ENCODE results near the gene CENPX. TPM values are rescaled to one million over a fixed set of nuclear protein-coding genes. Genes with fewer than 3 reads are reported as not detected.

Gene CENPX
- total and polyA plus RNA-seq, 2 experiments from 2014 or later: 58.2 to 83.2 TPM

- peak within 1 kb of the TSS; percentile 67 for H3K27ac ChIP-seq
- peaks cover 17% of the 10 kb centered on the region for H3K4me1 ChIP-seq (ENCODE audit: insufficient read depth)
- peak within 1 kb of the TSS; percentile 90 for H3K4me3 ChIP-seq
- H3K4me2 ChIP-seq: peak within 1 kb of the TSS; percentile 99
- H3K79me2 ChIP-seq: peaks cover 28% of the 10 kb centered on the region
- DNase-seq (ENCODE audit: low spot score): peak; percentile 90
- no peaks in the 10 kb centered on the region for H3K9me3 ChIP-seq (ENCODE audit: low read depth)
- WGBS (ENCODE audit: low lambda C conversion rate, missing lambda C conversion rate): 3% methylated on average over 34 of the region's 94 CpGs
- peaks cover 3% of the 10 kb centered on the region for H4K20me1 ChIP-seq (ENCODE audit: insufficient read depth, poor library complexity, severe bottlenecking)
- H3K27me3 ChIP-seq: no peaks in the 10 kb centered on the region
- H3K9me2 ChIP-seq (replicated peaks; ENCODE audit: insufficient read depth): no peaks in the 10 kb centered on the region
- no peaks in the 10 kb centered on the region for H3K36me3 ChIP-seq (replicated peaks; ENCODE audit: insufficient read depth, low read depth)
- H2AFZ ChIP-seq: peak within 1 kb of the TSS; percentile 45
- TF ChIP-seq EZH2phosphoT487 (IDR thresholded peaks at IDR 0.05; ENCODE audit: low read depth, severe bottlenecking, unreplicated experiment) (no peak), EZH2 (IDR thresholded peaks at IDR 0.05; ENCODE audit: borderline replicate concordance) (no peak)
- TF ChIP-seq, protein P1, sequence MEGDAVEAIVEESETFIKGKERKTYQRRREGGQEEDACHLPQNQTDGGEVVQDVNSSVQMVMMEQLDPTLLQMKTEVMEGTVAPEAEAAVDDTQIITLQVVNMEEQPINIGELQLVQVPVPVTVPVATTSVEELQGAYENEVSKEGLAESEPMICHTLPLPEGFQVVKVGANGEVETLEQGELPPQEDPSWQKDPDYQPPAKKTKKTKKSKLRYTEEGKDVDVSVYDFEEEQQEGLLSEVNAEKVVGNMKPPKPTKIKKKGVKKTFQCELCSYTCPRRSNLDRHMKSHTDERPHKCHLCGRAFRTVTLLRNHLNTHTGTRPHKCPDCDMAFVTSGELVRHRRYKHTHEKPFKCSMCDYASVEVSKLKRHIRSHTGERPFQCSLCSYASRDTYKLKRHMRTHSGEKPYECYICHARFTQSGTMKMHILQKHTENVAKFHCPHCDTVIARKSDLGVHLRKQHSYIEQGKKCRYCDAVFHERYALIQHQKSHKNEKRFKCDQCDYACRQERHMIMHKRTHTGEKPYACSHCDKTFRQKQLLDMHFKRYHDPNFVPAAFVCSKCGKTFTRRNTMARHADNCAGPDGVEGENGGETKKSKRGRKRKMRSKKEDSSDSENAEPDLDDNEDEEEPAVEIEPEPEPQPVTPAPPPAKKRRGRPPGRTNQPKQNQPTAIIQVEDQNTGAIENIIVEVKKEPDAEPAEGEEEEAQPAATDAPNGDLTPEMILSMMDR (IDR thresholded peaks at IDR 0.05; ENCODE audit: poor library complexity): no peak
Observed at GRCh38 chr17:82051776-82052637, 29.3 kb upstream of the CENPX start, which contains the start of the genes GPS1 and RFNG. Gene GPS1, plus strand, starts transcription at chr17:82051898. Its CDS starts 34 bp downstream, at chr17:82051932. Gene RFNG, minus strand, starts transcription at chr17:82051811. Its CDS starts 45 bp downstream, at chr17:82051766.

- H3K27me3 ChIP-seq: no peaks in the 10 kb centered on the region
- WGBS (ENCODE audit: low lambda C conversion rate, missing lambda C conversion rate): 28% methylated on average over 48 of the region's 79 CpGs
- peaks cover 3% of the 10 kb centered on the region for H4K20me1 ChIP-seq (ENCODE audit: insufficient read depth, poor library complexity, severe bottlenecking)
- TF ChIP-seq EZH2phosphoT487 (IDR thresholded peaks at IDR 0.05; ENCODE audit: low read depth, severe bottlenecking, unreplicated experiment) (no peak), EZH2 (IDR thresholded peaks at IDR 0.05; ENCODE audit: borderline replicate concordance) (no peak)
- TF ChIP-seq, protein P1 (IDR thresholded peaks at IDR 0.05; ENCODE audit: poor library complexity): no peak
- DNase-seq (ENCODE audit: low spot score): peak; percentile 46
- H2AFZ ChIP-seq: peak overlapping the region; percentile 45
- H3K9me2 ChIP-seq (replicated peaks; ENCODE audit: insufficient read depth): no peaks in the 10 kb centered on the region
- peak overlapping the region; percentile 83 for H3K4me3 ChIP-seq
- no peaks in the 10 kb centered on the region for H3K36me3 ChIP-seq (replicated peaks; ENCODE audit: insufficient read depth, low read depth)
- peak overlapping the region; percentile 67 for H3K27ac ChIP-seq
- H3K4me1 ChIP-seq (ENCODE audit: insufficient read depth): peaks cover 17% of the 10 kb centered on the region
- no peaks in the 10 kb centered on the region for H3K9me3 ChIP-seq (ENCODE audit: low read depth)
- peaks cover 28% of the 10 kb centered on the region for H3K79me2 ChIP-seq
- peak overlapping the region; percentile 98 for H3K4me2 ChIP-seq
Observed at GRCh38 chr17:82050761-82051641, 28.3 kb upstream of the CENPX start.

DNA sequence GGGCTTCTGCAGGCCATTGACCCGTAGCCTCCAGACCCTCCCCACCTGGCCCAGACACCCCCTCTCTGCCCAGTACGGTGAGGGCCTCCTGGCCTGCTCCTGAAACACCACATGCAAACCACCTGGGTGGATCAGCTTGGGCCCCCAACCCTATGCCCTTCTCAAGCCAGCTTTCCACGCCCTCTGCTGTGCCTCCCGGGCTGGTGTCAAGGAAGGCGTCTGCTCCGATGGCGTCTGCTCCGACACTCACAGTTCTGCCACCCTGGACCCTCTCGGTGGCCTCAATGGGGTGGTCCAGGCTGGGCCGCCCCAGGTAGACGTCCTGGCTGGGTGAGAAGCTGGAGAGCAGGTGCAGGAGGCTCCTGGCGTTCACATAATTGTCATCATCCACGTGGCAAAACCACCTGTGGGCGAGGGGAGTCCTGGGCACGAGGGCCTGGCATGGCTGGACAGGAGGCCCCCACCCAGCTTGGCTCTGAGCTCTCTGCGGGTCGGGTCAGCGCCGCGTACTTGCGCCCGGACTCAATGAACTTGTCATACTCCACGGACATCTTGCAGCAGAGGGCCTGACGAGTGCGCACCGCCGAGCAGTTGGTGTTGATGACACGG lies 27.6 kb upstream of the CENPX start:
- Histone ChIP-seq H3K36me3 (replicated peaks; ENCODE audit: insufficient read depth, low read depth) (no peaks in the 10 kb centered on the region), H3K4me1 (ENCODE audit: insufficient read depth) (peaks cover 17% of the 10 kb centered on the region), H3K79me2 (peaks cover 28% of the 10 kb centered on the region), H3K27me3 (no peaks in the 10 kb centered on the region), H2AFZ (no peak overlapping the region), H3K4me2 (peak overlapping the region; percentile 98), H3K4me3 (peak overlapping the region; percentile 83), H3K27ac (no peak overlapping the region), H3K9me2 (replicated peaks; ENCODE audit: insufficient read depth) (no peaks in the 10 kb centered on the region), H4K20me1 (ENCODE audit: insufficient read depth, poor library complexity, severe bottlenecking) (peaks cover 3% of the 10 kb centered on the region), H3K9me3 (ENCODE audit: low read depth) (no peaks in the 10 kb centered on the region)
- TF ChIP-seq, protein P1 (IDR thresholded peaks at IDR 0.05; ENCODE audit: poor library complexity): no peak
- TF ChIP-seq EZH2phosphoT487 (IDR thresholded peaks at IDR 0.05; ENCODE audit: low read depth, severe bottlenecking, unreplicated experiment): no peak
- TF ChIP-seq EZH2 (IDR thresholded peaks at IDR 0.05; ENCODE audit: borderline replicate concordance): no peak
- 95% methylated on average over 28 of the region's 28 CpGs for WGBS (ENCODE audit: low lambda C conversion rate, missing lambda C conversion rate)
- DNase-seq (ENCODE audit: low spot score): no peak
